NCI-H510A treated with DMSO at 0.1 percent for 48 hours (cell line): ENCODE data around the gene HOXA11.

ENCODE experiments used
- DNase-seq: peaks from one replicate; lab custom pipeline; 2025; lab: John Stamatoyannopoulos, UW

The HOXA11 gene

GRCh38 chr7:27133409-27134231, 51.4 kb downstream of the HOXA11 start:
- no peak for DNase-seq

DNA sequence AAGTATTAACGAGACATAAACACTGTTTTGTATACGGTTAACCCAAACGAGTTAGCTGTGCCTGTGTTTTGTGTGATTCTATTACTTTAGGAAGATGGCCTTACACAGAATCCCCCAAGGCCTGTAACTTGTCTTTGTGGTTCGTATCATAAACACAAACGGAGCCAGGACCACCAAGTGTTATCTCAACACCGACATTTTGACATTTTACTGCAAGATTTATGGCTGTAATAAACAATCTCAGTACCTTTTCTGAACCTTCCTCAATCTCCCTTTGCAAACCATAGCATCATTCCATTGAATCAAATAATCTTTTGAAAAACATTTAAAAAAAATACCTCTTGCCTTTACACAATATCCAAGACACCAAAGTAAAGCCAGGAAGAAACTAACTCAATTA, 52.1 kb downstream of the HOXA11 start:
- DNase-seq = no peak

DNA sequence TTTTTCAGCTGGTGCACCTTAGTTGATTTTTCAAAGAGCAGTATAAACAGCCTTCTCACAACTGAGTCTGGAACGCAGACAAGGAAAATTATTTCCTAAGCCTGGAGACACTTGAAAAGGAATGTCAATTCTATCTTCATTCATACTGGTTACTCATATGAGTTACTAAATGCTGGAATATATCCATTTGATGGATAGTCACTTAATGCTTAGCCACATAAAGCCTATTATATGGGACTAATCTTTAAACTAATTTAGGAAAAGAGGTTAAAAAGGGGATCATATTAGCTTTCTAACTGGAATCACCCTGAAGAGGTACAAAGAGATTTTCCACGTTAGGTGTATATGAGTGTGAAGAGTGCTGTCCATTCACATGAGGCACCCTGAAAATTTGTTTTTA, 52.8 kb downstream of the HOXA11 start:
- DNase-seq = no peak

- no peak for DNase-seq
Observed at GRCh38 chr7:27131390-27131819, 53.6 kb downstream of the HOXA11 start.
